Activated CD4-positive, alpha-beta memory T cell treated with anti-CD3 and anti-CD28 coated beads, Interleukin-2, amount 10 ng/mL, durations not matched to agents 7 days and 5 days (primary cell): ENCODE data around the gene IQGAP3. TPM values are rescaled to one million over a fixed set of nuclear protein-coding genes. Genes with fewer than 3 reads are reported as not detected.
"Not testable (repeated sequence)": the region's sequence is repeated elsewhere in the genome, so short reads cannot be mapped to it uniquely, and the experiment has no call there.

ENCODE experiments used
- CTCF ChIA-PET: fragments of 350-600 bp; sonication (Branson Sonifier 250); formaldehyde crosslinking; loops from one replicate; lab custom pipeline; 2021; ENCODE audit warnings: antibody characterized with exemption, inconsistent platforms; lab: Charles Lee
- POLR2A ChIA-PET: fragments of 350-600 bp; sonication (Branson Sonifier 250); formaldehyde crosslinking; loops from one replicate; lab custom pipeline; 2021; ENCODE audit warnings: antibody characterized with exemption; lab: Charles Lee
- DNase-seq: peaks from one replicate; pipeline ENCODE4 v3.0.0-alpha.2; 2020
- H3K27ac Mint-ChIP-seq: one replicate; pipeline ENCODE4 v1.8.0; 2021; ENCODE audit warnings: mild to moderate bottlenecking, mixed read lengths
- H3K27me3 Mint-ChIP-seq: one replicate; pipeline ENCODE4 v1.8.0; 2021; ENCODE audit warnings: mixed read lengths
- H3K36me3 Mint-ChIP-seq: one replicate; pipeline ENCODE4 v1.8.0; 2021; ENCODE audit warnings: low read depth, mixed read lengths
- H3K4me1 Mint-ChIP-seq: one replicate; pipeline ENCODE4 v1.8.0; 2021; ENCODE audit warnings: mixed read lengths
- H3K4me3 Mint-ChIP-seq: one replicate; pipeline ENCODE4 v1.8.0; 2021; ENCODE audit warnings: mild to moderate bottlenecking, mixed read lengths
- H3K9me3 Mint-ChIP-seq: one replicate; pipeline ENCODE4 v1.8.0; 2021; ENCODE audit warnings: mixed read lengths
- total RNA-seq, 2 experiments: library from RNA; stranded (reverse); gene quantifications; one replicate each; pipeline ENCODE4 v1.2.3, GENCODE V29; 2021

Gene IQGAP3
- total RNA-seq, 2 experiments from 2014 or later = 18.4 to 19.7 TPM

DNA sequence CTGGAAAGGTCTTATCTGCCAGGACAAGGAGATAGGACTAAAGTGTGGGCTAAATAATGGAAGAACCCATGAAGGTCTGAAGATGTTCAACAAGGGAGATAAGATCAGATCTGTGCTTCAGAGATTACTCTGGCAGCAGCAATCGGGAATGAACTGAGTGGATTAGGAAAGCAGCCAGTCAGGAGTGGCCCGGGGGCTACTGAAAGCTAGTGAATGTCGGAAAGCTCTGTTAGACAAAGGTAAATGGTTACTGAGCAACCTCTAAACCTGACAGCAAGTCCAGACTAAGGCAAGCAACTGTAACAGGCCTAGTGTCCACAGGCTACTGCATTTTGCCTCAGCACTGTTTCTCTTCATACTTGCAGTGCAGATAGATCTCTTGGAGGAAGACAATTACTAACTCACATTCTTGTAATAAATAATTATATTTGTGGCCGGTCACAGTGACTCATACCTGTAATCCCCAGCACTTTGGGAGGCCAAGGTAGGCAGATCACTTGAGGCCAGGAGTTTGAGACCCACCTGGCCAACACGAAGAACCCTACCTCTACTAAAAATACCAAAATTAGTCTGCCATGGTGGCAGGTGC is 12.5 kb downstream of the IQGAP3 start:
- Mint-ChIP-seq H3K9me3 (no peaks in the 10 kb centered on the region), H3K27me3 (no peaks in the 10 kb centered on the region), H3K36me3 (peaks cover 31% of the 10 kb centered on the region), H3K4me3 (no peak overlapping the region), H3K27ac (no peak overlapping the region), H3K4me1 (no peaks in the 10 kb centered on the region)
- POLR2A ChIA-PET = interaction anchor here (1.3 kb wide), 1 partner anchor 12 kb away, joined by 3 read pairs; no protein-coding TSS in a partner anchor
- CTCF ChIA-PET = no interaction called here
- no peak for DNase-seq

DNA sequence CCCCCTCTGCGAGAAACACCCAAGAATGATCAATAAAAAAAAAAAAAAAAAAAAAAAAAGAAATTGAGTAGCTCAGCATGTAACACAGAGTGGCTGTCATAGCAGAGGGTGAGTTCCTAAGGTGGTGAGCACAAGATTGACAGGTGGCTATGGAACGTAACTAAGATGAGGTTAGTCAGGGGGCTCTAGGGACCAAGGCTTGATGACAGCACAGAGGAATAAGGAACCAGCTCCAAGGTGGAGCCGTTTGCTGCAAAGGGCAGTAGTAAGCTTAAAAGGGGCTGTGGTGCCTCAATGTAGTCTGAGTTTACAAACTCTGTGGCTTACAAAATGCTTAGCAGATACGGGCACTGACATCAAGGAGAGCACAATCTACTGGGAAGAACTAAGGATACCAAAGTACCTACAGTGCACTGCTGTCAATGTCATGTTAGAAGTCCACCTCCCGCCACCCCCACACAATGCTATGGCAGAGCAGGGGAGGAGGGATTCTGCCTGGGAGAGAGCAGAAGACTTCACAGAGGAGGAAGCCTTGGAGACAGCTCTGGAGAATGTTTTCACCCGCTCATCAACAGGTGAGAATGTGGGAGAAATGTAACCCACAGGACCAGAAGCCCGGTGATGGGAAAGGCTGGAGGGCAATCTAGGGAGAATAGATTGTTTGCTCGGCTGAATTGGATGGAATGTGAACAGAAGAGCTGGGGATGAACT is 13.1 kb downstream of the IQGAP3 start:
- Mint-ChIP-seq H3K36me3 (peaks cover 29% of the 10 kb centered on the region), H3K9me3 (no peaks in the 10 kb centered on the region), H3K27me3 (no peaks in the 10 kb centered on the region), H3K27ac (no peak overlapping the region), H3K4me1 (no peaks in the 10 kb centered on the region), H3K4me3 (no peak overlapping the region)
- DNase-seq = no peak
- CTCF ChIA-PET = no interaction called here
- POLR2A ChIA-PET = interaction anchor here (1.3 kb wide), 1 partner anchor 12 kb away, joined by 3 read pairs; no protein-coding TSS in a partner anchor

DNA sequence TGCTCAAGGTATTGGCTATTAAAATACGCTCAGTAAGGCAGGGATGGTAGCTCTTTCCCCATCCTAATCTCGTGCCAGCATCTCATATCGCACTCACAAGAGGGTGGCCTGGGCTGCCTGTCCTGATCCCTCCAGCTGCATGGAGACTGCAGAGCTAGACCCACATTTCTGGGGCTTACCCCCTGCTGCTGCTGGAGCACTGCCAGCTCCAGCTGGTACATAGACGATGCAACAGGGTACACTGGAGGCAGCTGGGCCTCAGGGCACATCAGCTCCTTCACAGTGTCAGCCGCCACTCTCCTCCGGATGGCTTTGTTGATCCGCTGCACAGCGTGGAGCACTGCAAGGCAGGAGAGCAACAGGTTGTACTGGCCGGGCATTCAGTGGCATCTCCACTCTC is 16.0 kb downstream of the IQGAP3 start:
- Mint-ChIP-seq H3K27ac (no peak overlapping the region), H3K4me1 (peaks cover 7% of the 10 kb centered on the region), H3K9me3 (no peaks in the 10 kb centered on the region), H3K4me3 (no peak overlapping the region), H3K36me3 (peaks cover 19% of the 10 kb centered on the region), H3K27me3 (no peaks in the 10 kb centered on the region)
- no peak for DNase-seq
- POLR2A ChIA-PET = interaction anchor here (1.3 kb wide), 1 partner anchor 15 kb away, joined by 4 read pairs; no protein-coding TSS in a partner anchor
- CTCF ChIA-PET = interaction anchor here (0.6 kb wide), 1 partner anchor 61 kb away, joined by 3 read pairs; no protein-coding TSS in a partner anchor

DNA sequence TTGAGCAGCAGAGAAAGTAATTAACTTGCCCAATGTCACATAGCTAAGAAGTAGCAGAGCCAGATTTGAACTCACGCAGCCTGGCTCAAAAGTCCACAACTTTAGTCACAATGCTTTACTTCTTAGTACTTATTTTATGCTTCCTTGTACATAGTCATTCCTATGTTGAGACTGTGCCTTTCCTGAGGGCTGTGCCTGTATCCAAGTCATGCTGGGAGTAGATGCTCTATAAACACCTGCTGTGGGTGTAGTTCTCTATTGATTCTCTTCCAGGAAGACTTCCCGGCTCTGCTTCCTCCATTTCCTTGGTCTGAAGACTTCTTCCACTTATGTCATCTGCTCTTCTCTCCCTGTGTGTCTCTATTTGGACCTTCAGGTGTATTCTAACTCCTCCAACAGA is 16.6 kb downstream of the IQGAP3 start:
- POLR2A ChIA-PET = interaction anchor here (1.3 kb wide), 1 partner anchor 15 kb away, joined by 4 read pairs; no protein-coding TSS in a partner anchor
- Mint-ChIP-seq H3K27me3 (no peaks in the 10 kb centered on the region), H3K4me3 (no peak overlapping the region), H3K4me1 (peaks cover 7% of the 10 kb centered on the region), H3K27ac (no peak overlapping the region), H3K36me3 (peaks cover 19% of the 10 kb centered on the region), H3K9me3 (no peaks in the 10 kb centered on the region)
- no peak for DNase-seq
- CTCF ChIA-PET = interaction anchor here (0.6 kb wide), 1 partner anchor 60 kb away, joined by 3 read pairs; no protein-coding TSS in a partner anchor

DNA sequence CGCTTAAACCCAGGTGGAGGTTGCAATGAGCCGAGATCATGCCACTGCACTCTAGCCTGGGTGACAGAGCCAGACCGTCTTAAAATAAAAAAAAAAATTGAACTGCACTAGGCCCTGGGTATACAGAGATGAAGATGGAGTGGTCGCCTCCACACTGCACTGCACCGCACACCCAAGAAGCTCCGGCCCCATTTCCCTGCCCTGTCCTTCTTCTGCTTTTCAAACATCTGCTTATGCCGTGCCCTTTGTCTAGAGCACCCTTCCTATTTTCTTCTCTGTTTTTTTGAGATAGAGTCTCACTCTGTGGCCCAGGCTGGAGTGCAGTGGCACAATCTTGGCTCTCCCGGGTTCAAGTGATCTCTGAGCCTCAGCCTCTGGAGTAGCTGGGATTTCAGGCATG is 17.4 kb downstream of the IQGAP3 start:
- H3K27me3 Mint-ChIP-seq = no peaks in the 10 kb centered on the region
- peaks cover 7% of the 10 kb centered on the region for H3K4me1 Mint-ChIP-seq
- no peak overlapping the region for H3K4me3 Mint-ChIP-seq
- H3K9me3 Mint-ChIP-seq = no peaks in the 10 kb centered on the region
- POLR2A ChIA-PET = interaction anchor here (0.8 kb wide), 1 partner anchor 16 kb away, joined by 3 read pairs; no protein-coding TSS in a partner anchor
- H3K36me3 Mint-ChIP-seq = peaks cover 19% of the 10 kb centered on the region
- no peak for DNase-seq
- no peak overlapping the region for H3K27ac Mint-ChIP-seq
- CTCF ChIA-PET = interaction anchor here (1.1 kb wide), 1 partner anchor 57 kb away, joined by 3 read pairs; no protein-coding TSS in a partner anchor

DNA sequence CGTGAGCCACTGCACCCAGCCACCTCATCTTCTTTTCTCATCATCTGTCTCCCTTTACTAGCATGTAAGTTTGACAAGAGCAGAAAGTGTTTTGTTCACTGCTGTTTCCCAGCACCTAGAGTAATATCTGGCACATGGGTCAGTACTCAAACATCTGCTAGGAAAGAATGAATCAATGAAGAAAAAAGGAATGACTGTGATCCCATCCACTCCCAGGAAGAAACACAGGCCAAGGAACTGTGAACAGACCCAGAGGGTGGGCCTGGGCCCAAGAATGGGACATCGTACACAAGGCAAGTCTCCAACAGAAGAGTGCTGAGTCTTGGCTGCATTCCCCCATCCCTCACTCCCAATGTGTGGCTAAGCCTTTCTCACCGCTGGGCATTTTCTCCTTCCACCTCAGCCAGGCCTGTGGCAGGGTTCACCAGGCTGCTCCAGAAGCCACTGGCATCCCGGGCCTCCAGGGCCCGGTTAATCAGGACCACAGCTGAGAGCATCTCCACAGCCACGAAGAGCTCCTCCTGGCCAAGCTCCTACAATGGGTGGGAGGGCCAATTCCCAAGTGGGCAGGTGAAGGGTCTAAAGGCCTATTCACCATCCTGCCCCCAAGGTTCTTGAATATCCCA is 18.4 kb downstream of the IQGAP3 start:
- Mint-ChIP-seq H3K27me3 (no peaks in the 10 kb centered on the region), H3K27ac (no peak overlapping the region), H3K4me1 (peaks cover 7% of the 10 kb centered on the region), H3K9me3 (no peaks in the 10 kb centered on the region), H3K36me3 (peaks cover 15% of the 10 kb centered on the region), H3K4me3 (no peak overlapping the region)
- no peak for DNase-seq
- ChIA-PET POLR2A (interaction anchor here (0.8 kb wide), 1 partner anchor 17 kb away, joined by 3 read pairs; no protein-coding TSS in a partner anchor), CTCF (interaction anchor here (0.6 to 1.1 kb wide), 2 partner anchors 58 to 108 kb away, joined by 3 read pairs; no protein-coding TSS in a partner anchor)

DNA sequence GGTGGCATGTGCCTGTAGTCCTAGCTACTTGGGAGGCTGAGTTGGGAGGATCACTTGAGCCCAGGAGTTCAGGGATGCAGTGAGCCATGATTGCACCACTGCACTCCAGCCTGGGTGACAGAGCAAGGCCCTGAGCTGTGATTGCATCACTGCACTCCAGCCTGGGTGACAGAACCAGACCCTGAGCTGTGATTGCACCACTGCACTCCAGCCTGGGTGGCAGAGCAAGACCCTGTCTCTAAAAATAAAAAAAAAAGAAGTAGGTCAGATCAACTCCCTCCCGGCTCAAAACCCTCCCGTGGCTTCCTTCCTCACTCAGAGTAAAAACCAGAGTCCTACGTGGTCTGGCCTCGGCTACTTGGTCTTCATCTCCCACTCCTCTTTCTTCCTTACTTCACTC is 19.4 kb downstream of the IQGAP3 start:
- CTCF ChIA-PET, POLR2A ChIA-PET, H3K27ac Mint-ChIP-seq, H3K9me3 Mint-ChIP-seq, H3K27me3 Mint-ChIP-seq, DNase-seq, H3K4me3 Mint-ChIP-seq, H3K4me1 Mint-ChIP-seq: not testable (repeated sequence)
- peaks cover 15% of the 10 kb centered on the region for H3K36me3 Mint-ChIP-seq

DNA sequence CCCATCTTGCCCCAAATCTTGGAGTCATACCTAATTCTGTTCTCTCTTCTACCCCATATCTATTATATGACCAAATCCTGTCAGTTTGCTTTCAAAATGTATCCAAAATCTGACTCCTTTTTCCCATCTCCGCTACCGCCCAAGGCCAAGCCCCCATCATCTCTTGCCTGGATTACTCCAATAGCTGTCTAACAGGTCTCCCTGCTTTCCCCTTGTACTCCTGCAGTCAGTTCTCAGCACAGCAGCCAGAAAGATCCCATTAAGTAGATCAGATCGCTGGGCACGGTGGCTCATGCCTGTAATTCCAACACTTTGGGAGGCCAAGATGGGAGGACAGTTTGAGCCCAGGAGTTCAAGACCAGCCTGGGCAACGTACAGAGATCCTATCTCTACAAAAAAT is 19.8 kb downstream of the IQGAP3 start:
- POLR2A ChIA-PET = no interaction called here
- Mint-ChIP-seq H3K4me1 (peaks cover 7% of the 10 kb centered on the region), H3K9me3 (no peaks in the 10 kb centered on the region), H3K36me3 (peaks cover 17% of the 10 kb centered on the region), H3K27ac (no peak overlapping the region), H3K27me3 (no peaks in the 10 kb centered on the region), H3K4me3 (no peak overlapping the region)
- CTCF ChIA-PET = no interaction called here
- DNase-seq = no peak

DNA sequence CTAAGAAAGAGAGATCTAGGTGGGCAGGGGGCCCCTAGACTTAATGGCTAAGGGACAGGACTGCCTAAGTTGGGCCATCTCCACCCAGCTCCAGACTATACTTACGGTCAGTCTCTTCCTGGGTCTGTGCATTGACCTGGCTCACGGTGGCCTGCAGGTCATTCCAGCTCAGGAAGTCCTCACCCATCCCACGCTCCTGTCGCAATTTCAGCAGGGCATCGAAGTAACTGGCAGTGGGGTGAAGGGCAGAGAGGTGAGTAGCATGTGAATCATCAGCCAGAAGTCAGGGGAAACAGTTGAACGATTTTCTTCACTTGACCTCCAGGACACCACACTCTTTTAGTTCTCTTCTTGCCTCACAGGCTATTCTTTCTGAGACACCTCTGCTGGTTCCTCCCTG is 20.5 kb downstream of the IQGAP3 start:
- H3K4me3 Mint-ChIP-seq = no peak overlapping the region
- ChIA-PET CTCF (no interaction called here), POLR2A (no interaction called here)
- H3K36me3 Mint-ChIP-seq = peaks cover 20% of the 10 kb centered on the region
- H3K27ac Mint-ChIP-seq = no peak overlapping the region
- H3K27me3 Mint-ChIP-seq = no peaks in the 10 kb centered on the region
- no peak for DNase-seq
- H3K4me1 Mint-ChIP-seq = peaks cover 7% of the 10 kb centered on the region
- H3K9me3 Mint-ChIP-seq = no peaks in the 10 kb centered on the region

DNA sequence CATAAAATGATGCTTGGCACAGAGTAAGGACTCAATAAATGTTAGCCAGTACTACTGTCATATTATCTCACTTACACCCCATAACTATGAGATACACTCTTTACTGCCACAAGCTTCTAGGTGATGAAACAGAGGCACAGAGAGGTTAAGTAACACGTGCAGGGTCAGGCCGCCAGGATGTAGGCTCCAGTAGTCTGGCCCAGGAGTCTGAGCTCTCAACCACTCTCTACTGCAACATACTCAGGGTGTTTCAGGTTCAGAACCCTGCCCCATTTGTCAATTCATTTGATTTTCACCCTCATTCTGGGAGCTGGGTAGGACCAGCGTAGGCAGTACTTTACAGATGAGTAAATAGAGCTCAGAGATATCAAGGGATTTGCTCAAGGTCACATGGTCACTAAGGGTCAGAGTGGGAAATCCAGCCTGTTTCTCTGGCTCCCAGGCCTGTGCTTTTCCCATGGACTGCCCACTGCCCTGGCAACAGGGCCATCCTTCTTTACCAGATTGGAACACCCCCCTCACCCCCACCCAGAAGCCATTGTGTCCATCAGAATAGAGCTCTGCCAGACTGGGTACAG is 21.2 kb downstream of the IQGAP3 start:
- Mint-ChIP-seq H3K4me3 (no peak overlapping the region), H3K27ac (no peak overlapping the region), H3K27me3 (no peaks in the 10 kb centered on the region), H3K9me3 (no peaks in the 10 kb centered on the region), H3K4me1 (peaks cover 7% of the 10 kb centered on the region), H3K36me3 (peaks cover 26% of the 10 kb centered on the region)
- DNase-seq = no peak
- CTCF ChIA-PET = interaction anchor here (1.3 kb wide), 1 partner anchor 49 kb away, joined by 3 read pairs; no protein-coding TSS in a partner anchor
- POLR2A ChIA-PET = no interaction called here

DNA sequence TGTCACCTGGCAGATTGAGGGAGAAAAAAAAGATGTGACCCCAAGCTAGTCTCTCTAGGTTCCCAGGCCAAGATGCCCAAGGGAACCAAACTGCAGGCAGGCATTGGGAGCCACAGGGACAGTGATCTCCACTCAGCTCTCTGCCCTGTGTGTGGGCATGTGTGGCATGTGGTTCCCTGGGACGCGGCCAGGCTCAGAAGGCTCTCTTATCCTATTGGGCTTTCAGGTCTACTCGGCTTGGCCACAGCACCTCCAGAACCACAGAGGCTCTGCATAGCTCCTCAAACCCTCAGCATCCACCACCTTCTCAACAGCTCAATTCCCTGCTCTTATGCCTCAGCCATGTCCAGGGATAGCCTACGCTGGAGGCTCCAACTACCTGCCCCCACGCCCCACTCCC is 22.0 kb downstream of the IQGAP3 start:
- Mint-ChIP-seq H3K27me3 (no peaks in the 10 kb centered on the region), H3K36me3 (peaks cover 24% of the 10 kb centered on the region), H3K9me3 (no peaks in the 10 kb centered on the region), H3K4me3 (no peak overlapping the region), H3K27ac (no peak overlapping the region), H3K4me1 (peaks cover 7% of the 10 kb centered on the region)
- no peak for DNase-seq
- ChIA-PET POLR2A (no interaction called here), CTCF (interaction anchor here (1.3 to 1.5 kb wide), 2 partner anchors 49 to 70 kb away, joined by 3 read pairs; no protein-coding TSS in a partner anchor)

DNA sequence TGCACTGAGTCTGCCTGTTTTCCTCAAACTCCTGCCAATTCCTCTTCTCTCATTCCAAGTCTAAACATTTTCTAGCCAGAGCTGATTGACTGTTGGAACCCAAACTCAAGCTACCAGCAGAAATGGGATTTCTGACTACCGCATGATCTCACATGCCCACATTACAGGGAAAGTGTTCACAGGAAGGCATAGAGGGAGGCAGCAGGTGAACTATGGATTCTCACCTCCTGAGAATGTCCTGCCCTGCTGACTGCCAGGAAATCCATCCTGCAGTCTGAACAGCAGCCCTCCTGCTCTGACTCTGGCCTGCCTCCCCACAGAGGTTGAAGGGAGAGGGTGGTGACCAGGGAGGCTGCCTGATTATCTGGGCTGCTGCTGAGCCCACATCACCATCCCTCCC is 22.5 kb downstream of the IQGAP3 start:
- CTCF ChIA-PET = interaction anchor here (1.3 to 1.5 kb wide), 2 partner anchors 48 to 69 kb away, joined by 3 read pairs; no protein-coding TSS in a partner anchor
- H3K4me1 Mint-ChIP-seq = peaks cover 7% of the 10 kb centered on the region
- H3K9me3 Mint-ChIP-seq = no peaks in the 10 kb centered on the region
- H3K4me3 Mint-ChIP-seq = no peak overlapping the region
- POLR2A ChIA-PET = no interaction called here
- peaks cover 19% of the 10 kb centered on the region for H3K36me3 Mint-ChIP-seq
- H3K27me3 Mint-ChIP-seq = no peaks in the 10 kb centered on the region
- H3K27ac Mint-ChIP-seq = no peak overlapping the region
- DNase-seq = no peak
